ENCODE results near the gene IKZF1.

DNA sequence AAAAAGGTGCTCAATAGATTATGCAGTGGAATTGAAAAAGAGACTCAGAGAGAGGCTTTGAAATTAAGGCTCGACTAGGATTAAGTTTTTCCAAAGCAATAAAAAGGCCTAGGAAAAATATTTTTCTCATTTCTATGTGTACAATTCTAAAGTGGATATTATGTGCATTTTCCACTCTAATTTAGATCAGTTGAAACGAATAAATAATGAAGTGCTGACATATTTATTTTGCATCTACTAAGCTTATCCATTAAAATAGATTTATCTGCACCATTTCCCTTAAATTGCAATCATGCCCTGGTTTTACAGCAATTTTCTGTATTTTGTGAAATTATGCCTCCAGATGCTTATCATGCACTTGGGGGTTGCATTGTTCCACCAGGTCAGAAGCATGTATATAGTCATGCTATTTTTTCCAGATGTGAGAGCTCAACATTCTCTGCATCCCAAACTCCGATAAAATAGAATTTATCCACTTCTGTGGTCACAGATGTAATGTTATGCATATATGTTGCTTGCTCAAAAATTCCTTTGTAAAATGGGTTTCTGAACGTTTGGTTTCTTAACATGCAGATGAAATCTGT, 127.3 kb downstream of the IKZF1 start:
- TF ChIP-seq, protein P1, sequence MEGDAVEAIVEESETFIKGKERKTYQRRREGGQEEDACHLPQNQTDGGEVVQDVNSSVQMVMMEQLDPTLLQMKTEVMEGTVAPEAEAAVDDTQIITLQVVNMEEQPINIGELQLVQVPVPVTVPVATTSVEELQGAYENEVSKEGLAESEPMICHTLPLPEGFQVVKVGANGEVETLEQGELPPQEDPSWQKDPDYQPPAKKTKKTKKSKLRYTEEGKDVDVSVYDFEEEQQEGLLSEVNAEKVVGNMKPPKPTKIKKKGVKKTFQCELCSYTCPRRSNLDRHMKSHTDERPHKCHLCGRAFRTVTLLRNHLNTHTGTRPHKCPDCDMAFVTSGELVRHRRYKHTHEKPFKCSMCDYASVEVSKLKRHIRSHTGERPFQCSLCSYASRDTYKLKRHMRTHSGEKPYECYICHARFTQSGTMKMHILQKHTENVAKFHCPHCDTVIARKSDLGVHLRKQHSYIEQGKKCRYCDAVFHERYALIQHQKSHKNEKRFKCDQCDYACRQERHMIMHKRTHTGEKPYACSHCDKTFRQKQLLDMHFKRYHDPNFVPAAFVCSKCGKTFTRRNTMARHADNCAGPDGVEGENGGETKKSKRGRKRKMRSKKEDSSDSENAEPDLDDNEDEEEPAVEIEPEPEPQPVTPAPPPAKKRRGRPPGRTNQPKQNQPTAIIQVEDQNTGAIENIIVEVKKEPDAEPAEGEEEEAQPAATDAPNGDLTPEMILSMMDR (IDR thresholded peaks at IDR 0.05), result no peak
- TF ChIP-seq SIN3A (IDR thresholded peaks at IDR 0.05; ENCODE audit: borderline replicate concordance, insufficient read depth, low read depth, low read length) (no peak), POLR2AphosphoS5 (IDR thresholded peaks at IDR 0.05; ENCODE audit: low read depth, low read length) (no peak), TCF7L2 (IDR thresholded peaks at IDR 0.05; ENCODE audit: low read depth, low read length) (no peak)
- TF ChIP-seq, protein P2, sequence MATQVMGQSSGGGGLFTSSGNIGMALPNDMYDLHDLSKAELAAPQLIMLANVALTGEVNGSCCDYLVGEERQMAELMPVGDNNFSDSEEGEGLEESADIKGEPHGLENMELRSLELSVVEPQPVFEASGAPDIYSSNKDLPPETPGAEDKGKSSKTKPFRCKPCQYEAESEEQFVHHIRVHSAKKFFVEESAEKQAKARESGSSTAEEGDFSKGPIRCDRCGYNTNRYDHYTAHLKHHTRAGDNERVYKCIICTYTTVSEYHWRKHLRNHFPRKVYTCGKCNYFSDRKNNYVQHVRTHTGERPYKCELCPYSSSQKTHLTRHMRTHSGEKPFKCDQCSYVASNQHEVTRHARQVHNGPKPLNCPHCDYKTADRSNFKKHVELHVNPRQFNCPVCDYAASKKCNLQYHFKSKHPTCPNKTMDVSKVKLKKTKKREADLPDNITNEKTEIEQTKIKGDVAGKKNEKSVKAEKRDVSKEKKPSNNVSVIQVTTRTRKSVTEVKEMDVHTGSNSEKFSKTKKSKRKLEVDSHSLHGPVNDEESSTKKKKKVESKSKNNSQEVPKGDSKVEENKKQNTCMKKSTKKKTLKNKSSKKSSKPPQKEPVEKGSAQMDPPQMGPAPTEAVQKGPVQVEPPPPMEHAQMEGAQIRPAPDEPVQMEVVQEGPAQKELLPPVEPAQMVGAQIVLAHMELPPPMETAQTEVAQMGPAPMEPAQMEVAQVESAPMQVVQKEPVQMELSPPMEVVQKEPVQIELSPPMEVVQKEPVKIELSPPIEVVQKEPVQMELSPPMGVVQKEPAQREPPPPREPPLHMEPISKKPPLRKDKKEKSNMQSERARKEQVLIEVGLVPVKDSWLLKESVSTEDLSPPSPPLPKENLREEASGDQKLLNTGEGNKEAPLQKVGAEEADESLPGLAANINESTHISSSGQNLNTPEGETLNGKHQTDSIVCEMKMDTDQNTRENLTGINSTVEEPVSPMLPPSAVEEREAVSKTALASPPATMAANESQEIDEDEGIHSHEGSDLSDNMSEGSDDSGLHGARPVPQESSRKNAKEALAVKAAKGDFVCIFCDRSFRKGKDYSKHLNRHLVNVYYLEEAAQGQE (IDR thresholded peaks at IDR 0.05; ENCODE audit: insufficient read depth in 1 of 2, low read depth in 2 of 2, low read length in 1 of 2), result no peak
